GM23338 (cell line): Measurements from ENCODE around the gene RPS6KA3. TPM values are rescaled to one million over a fixed set of nuclear protein-coding genes. Genes with fewer than 3 reads are reported as not detected.
A peak's percentile ranks its signal among the peaks of the same experiment; 100 is the strongest.

Source experiments
- ATAC-seq: fragments of 200-7000 bp; cut with Tn5 transposase; 3 replicates; pipeline ENCODE4 v1.9.1; 2020
- DNase-seq: peaks from one replicate; pipeline ENCODE4 v3.0.0-alpha.2; 2015; ENCODE audit warnings: low spot score
- H2AFZ ChIP-seq: fragments of 200-600 bp; sonication (generic); 2 replicates; pipeline ENCODE4 v1.8.0; 2016; ENCODE audit warnings: antibody characterized with exemption, mild to moderate bottlenecking, moderate library complexity
- H3F3A ChIP-seq: fragments of 200-600 bp; sonication (generic); replicated peaks from 2 replicates; pipeline ENCODE4 v1.8.0; 2017; ENCODE audit warnings: antibody characterized with exemption, mixed run types, low read depth
- H3K27ac ChIP-seq: fragments of 200-600 bp; sonication (generic); 2 replicates; pipeline ENCODE4 v1.6.1; 2016; ENCODE audit warnings: low read depth
- H3K27me3 ChIP-seq: fragments of 200-600 bp; sonication (generic); 2 replicates; pipeline ENCODE4 v1.8.0; 2016; ENCODE audit warnings: mild to moderate bottlenecking, mixed run types, moderate library complexity; ENCODE audit not compliant: insufficient read depth
- H3K36me3 ChIP-seq: fragments of 200-600 bp; sonication (generic); 2 replicates; pipeline ENCODE4 v1.8.0; 2016; ENCODE audit warnings: mild to moderate bottlenecking; ENCODE audit not compliant: insufficient read depth
- H3K4me1 ChIP-seq: fragments of 200-600 bp; sonication (generic); 2 replicates; pipeline ENCODE4 v1.8.0; 2016; ENCODE audit warnings: mild to moderate bottlenecking, moderate library complexity; ENCODE audit not compliant: insufficient read depth
- H3K4me2 ChIP-seq: fragments of 200-600 bp; sonication (generic); 2 replicates; pipeline ENCODE4 v1.7.1; 2017; ENCODE audit warnings: mixed run types
- H3K4me3 ChIP-seq: fragments of 200-600 bp; sonication (generic); 2 replicates; pipeline ENCODE4 v1.6.1; 2016; ENCODE audit warnings: mixed run types
- H3K79me2 ChIP-seq: fragments of 200-600 bp; sonication (generic); replicated peaks from 2 replicates; pipeline ENCODE4 v1.8.0; 2017; ENCODE audit warnings: mild to moderate bottlenecking; ENCODE audit not compliant: insufficient read depth
- H3K9me2 ChIP-seq: fragments of 200-600 bp; sonication (generic); 2 replicates; pipeline ENCODE4 v1.8.0; 2017; ENCODE audit not compliant: insufficient read depth
- H4K20me1 ChIP-seq: fragments of 200-600 bp; sonication (generic); replicated peaks from 2 replicates; pipeline ENCODE4 v1.8.0; 2017; ENCODE audit warnings: mild to moderate bottlenecking; ENCODE audit not compliant: insufficient read depth
- H3K27ac Mint-ChIP-seq: 2 replicates; pipeline ENCODE4 v1.8.0; 2020; ENCODE audit warnings: inconsistent platforms, mild to moderate bottlenecking, moderate library complexity, mixed read lengths
- H3K27me3 Mint-ChIP-seq: 3 replicates; pipeline ENCODE4 v1.8.0; 2022; ENCODE audit warnings: low read depth, mild to moderate bottlenecking, moderate library complexity, mixed read lengths, inconsistent platforms; ENCODE audit not compliant: insufficient read depth, poor library complexity
- H3K36me3 Mint-ChIP-seq: 3 replicates; pipeline ENCODE4 v1.8.0; 2021; ENCODE audit warnings: low read depth, mild to moderate bottlenecking, inconsistent platforms, moderate library complexity, mixed read lengths
- H3K4me1 Mint-ChIP-seq: 3 replicates; pipeline ENCODE4 v1.8.0; 2020; ENCODE audit warnings: mild to moderate bottlenecking, inconsistent platforms, mixed read lengths
- H3K4me3 Mint-ChIP-seq: 3 replicates; pipeline ENCODE4 v1.8.0; 2021; ENCODE audit warnings: moderate library complexity, mild to moderate bottlenecking, inconsistent platforms, mixed read lengths
- H3K9me3 Mint-ChIP-seq: 3 replicates; pipeline ENCODE4 v1.8.0; 2020; ENCODE audit warnings: moderate library complexity, mild to moderate bottlenecking, inconsistent platforms, mixed read lengths
- CREB1 ChIP-seq: fragments of 250-450 bp; sonication (Bioruptor Pico); IDR thresholded peaks from 2 replicates; pipeline ENCODE4 v1.5.0; 2020; ENCODE audit warnings: low read depth, mild to moderate bottlenecking, moderate library complexity
- EZH2 ChIP-seq: fragments of 200-600 bp; sonication (generic); IDR thresholded peaks from one replicate; pipeline ENCODE4 v1.8.0; 2017; ENCODE audit warnings: antibody characterized with exemption, mild to moderate bottlenecking, low read depth; ENCODE audit not compliant: unreplicated experiment
- EZH2phosphoT487 ChIP-seq: fragments of 200-600 bp; sonication (generic); IDR thresholded peaks from one replicate; pipeline ENCODE4 v1.8.1; 2018; ENCODE audit warnings: antibody characterized with exemption; ENCODE audit not compliant: unreplicated experiment
- NANOG ChIP-seq: IDR thresholded peaks from 2 replicates; pipeline ENCODE4 v1.6.1; 2016; ENCODE audit warnings: antibody characterized with exemption, borderline replicate concordance
- POLR2AphosphoS5 ChIP-seq: IDR thresholded peaks from 2 replicates; pipeline ENCODE4 v1.6.1; 2016; ENCODE audit warnings: antibody characterized with exemption, low read depth
- STAT1 ChIP-seq: IDR thresholded peaks from one replicate; pipeline ENCODE4 v1.6.1; 2016; ENCODE audit warnings: antibody characterized with exemption; ENCODE audit not compliant: unreplicated experiment
- ZNF114 ChIP-seq: fragments of 250-450 bp; sonication (Bioruptor Pico); IDR thresholded peaks from 2 replicates; pipeline ENCODE4 v1.5.0; 2020; ENCODE audit warnings: mild to moderate bottlenecking, moderate library complexity
- ZNF331 ChIP-seq: fragments of 250-450 bp; sonication (Bioruptor Pico); IDR thresholded peaks from 2 replicates; pipeline ENCODE4 v1.5.0; 2020; ENCODE audit warnings: low read depth, mild to moderate bottlenecking, moderate library complexity
- ZNF462 ChIP-seq: fragments of 250-450 bp; sonication (Bioruptor Pico); IDR thresholded peaks from 2 replicates; pipeline ENCODE4 v1.5.0; 2020; ENCODE audit warnings: mild to moderate bottlenecking, moderate library complexity
- polyA plus RNA-seq: library from polyadenylated mRNA; unstranded; fragments of >200 nt; fragmentation: Nextera tagmentation; extraction: Ambion mirVana; gene quantifications from 2 replicates; pipeline ENCODE4 v1.2.1, GENCODE V29; 2016
- total RNA-seq: library from RNA; depleted of rRNA; stranded (reverse); fragments of >200 nt; shearing (Covaris generic); gene quantifications from 2 replicates; pipeline ENCODE4 v1.2.3, GENCODE V29; 2014

The RPS6KA3 gene
- total and polyA plus RNA-seq, 2 experiments from 2014 or later = 3.2 to 12.2 TPM

DNA sequence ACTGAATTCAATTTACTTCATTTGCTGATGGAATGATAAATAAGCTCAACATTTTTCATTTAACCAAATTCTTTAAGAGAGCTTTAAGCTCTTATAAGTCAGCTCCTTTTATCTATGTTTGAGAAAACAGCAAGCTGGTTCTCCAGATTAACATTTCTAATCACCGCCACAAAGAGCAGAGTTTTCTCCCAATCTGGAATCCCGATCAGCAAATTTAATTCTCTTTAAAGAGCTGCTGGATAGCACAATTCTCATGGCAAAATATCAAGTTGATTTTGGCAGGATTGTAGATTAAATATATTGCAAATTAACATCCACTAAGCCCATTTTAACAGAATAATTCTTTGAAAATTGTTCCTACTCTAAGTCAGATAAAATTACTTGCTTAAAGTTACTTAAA is 48.8 kb downstream of the RPS6KA3 start:
- Histone ChIP-seq H3K4me2 (0 out of 2 replicates have a peak overlapping the region, but pooled peaks have one; percentile 11), H3K36me3 (no peaks in the 10 kb centered on the region), H3K27me3 (no peaks in the 10 kb centered on the region), H4K20me1 (no peaks in the 10 kb centered on the region), H2AFZ (no peak overlapping the region), H3K79me2 (no peaks in the 10 kb centered on the region), H3K4me3 (no peak overlapping the region), H3K9me2 (no peaks in the 10 kb centered on the region), H3F3A (no peaks in the 10 kb centered on the region), H3K4me1 (no peaks in the 10 kb centered on the region), H3K27ac (no peak overlapping the region)
- no peak overlapping the region for H3K4me3 Mint-ChIP-seq
- H3K4me1 Mint-ChIP-seq = peaks cover 18% of the 10 kb centered on the region
- no peak overlapping the region for H3K27ac Mint-ChIP-seq
- peaks cover 2% of the 10 kb centered on the region for H3K27me3 Mint-ChIP-seq
- ATAC-seq = no peak
- H3K36me3 Mint-ChIP-seq = no peaks in the 10 kb centered on the region
- DNase-seq = no peak
- no peaks in the 10 kb centered on the region for H3K9me3 Mint-ChIP-seq
- TF ChIP-seq ZNF114 (no peak), CREB1 (CRISPR knock-in tag) (no peak), NANOG (no peak), EZH2 (no peak), ZNF331 (CRISPR knock-in tag) (no peak), EZH2phosphoT487 (no peak), STAT1 (no peak), ZNF462 (CRISPR knock-in tag) (no peak), POLR2AphosphoS5 (no peak)
